ENCODE measurements around the gene ITSN1. TPM values are rescaled to one million over a fixed set of nuclear protein-coding genes. Genes with fewer than 3 reads are reported as not detected.

The ITSN1 gene
- total and polyA plus RNA-seq, 2 of the 13 experiments (the other 11 are each of a cell fraction or from before 2014, with no cell fraction given): 26.1 to 33.8 TPM

- TF ChIP-seq XRCC5 (optimal IDR thresholded peaks at IDR 0.05; ENCODE audit: low read length) (peak; percentile 66), SNAPC2 (CRISPR knock-in tag; IDR thresholded peaks at IDR 0.05) (no peak), BCLAF1 (IDR thresholded peaks at IDR 0.05) (no peak), E2F2 (CRISPR knock-in tag; IDR thresholded peaks at IDR 0.05; ENCODE audit: borderline replicate concordance) (peak; percentile 61; the same call in 1 of the 2 replicates), ZNF639 (CRISPR knock-in tag; conservative IDR thresholded peaks at IDR 0.05) (peak; percentile 67; the same call in 1 of the 2 replicates), HOXA3 (CRISPR knock-in tag; IDR thresholded peaks at IDR 0.05) (peak; percentile 72), ZNF773 (CRISPR knock-in tag; IDR thresholded peaks at IDR 0.05; ENCODE audit: borderline replicate concordance) (no peak), ZFP82 (CRISPR knock-in tag; IDR thresholded peaks at IDR 0.05; ENCODE audit: borderline replicate concordance) (no peak), NCOA1 (CRISPR knock-in tag; IDR thresholded peaks at IDR 0.05) (no peak), ZGPAT (CRISPR knock-in tag; IDR thresholded peaks at IDR 0.05) (peak; percentile 64; the same call in 1 of the 2 replicates), ZNF615 (CRISPR knock-in tag; IDR thresholded peaks at IDR 0.05; ENCODE audit: borderline replicate concordance) (0 out of 2 replicates have a peak, but pooled peaks have one; percentile 37), ZNF318 (CRISPR knock-in tag; IDR thresholded peaks at IDR 0.05) (no peak), AHR (CRISPR knock-in tag; IDR thresholded peaks at IDR 0.05) (0 out of 2 replicates have a peak, but pooled peaks have one; percentile 46)
Measured at GRCh38 chr21:33915368-33916199, 273.3 kb downstream of the ITSN1 start, which contains the start of gene ATP5PO (continued).
